Measurements from ENCODE around the gene OR7G3. TPM values are rescaled to one million over a fixed set of nuclear protein-coding genes. Genes with fewer than 3 reads are reported as not detected.

The OR7G3 gene
- total RNA-seq, 1 donor from 2014 or later: not detected

DNA sequence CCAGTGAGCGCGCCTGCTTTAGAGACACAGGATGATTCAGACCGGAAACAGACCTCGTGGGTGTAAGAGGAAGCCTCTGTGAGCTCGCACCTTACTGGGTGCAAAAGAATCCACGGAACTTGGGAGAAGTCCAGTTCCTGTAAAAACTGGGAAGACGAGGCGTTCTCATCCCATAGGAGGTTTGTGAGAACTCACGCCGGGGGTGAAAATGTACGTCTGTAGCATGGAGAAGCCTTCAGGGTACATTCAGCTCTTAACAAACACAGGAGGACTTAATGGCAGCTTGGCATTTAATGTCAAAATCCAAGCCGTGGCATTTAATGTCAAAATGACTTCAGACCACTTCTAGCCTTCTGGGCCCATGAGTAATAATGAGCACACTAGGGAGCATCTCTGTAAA, 34.7 kb upstream of the OR7G3 start:
- Mint-ChIP-seq H3K27me3 (ENCODE audit: low read depth) (no peaks in the 10 kb centered on the region), H3K36me3 (peaks cover 92% of the 10 kb centered on the region), H3K4me3 (no peak overlapping the region), H3K27ac (no peak overlapping the region), H3K4me1 (no peaks in the 10 kb centered on the region), H3K9me3 (peaks cover 56% of the 10 kb centered on the region)
- DNase-seq (ENCODE audit: low spot score in 2 of 2, unreplicated experiment in 2 of 2): no peak
- TF ChIP-seq, protein P1, sequence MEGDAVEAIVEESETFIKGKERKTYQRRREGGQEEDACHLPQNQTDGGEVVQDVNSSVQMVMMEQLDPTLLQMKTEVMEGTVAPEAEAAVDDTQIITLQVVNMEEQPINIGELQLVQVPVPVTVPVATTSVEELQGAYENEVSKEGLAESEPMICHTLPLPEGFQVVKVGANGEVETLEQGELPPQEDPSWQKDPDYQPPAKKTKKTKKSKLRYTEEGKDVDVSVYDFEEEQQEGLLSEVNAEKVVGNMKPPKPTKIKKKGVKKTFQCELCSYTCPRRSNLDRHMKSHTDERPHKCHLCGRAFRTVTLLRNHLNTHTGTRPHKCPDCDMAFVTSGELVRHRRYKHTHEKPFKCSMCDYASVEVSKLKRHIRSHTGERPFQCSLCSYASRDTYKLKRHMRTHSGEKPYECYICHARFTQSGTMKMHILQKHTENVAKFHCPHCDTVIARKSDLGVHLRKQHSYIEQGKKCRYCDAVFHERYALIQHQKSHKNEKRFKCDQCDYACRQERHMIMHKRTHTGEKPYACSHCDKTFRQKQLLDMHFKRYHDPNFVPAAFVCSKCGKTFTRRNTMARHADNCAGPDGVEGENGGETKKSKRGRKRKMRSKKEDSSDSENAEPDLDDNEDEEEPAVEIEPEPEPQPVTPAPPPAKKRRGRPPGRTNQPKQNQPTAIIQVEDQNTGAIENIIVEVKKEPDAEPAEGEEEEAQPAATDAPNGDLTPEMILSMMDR (IDR thresholded peaks at IDR 0.05; ENCODE audit: unreplicated experiment): no peak

DNA sequence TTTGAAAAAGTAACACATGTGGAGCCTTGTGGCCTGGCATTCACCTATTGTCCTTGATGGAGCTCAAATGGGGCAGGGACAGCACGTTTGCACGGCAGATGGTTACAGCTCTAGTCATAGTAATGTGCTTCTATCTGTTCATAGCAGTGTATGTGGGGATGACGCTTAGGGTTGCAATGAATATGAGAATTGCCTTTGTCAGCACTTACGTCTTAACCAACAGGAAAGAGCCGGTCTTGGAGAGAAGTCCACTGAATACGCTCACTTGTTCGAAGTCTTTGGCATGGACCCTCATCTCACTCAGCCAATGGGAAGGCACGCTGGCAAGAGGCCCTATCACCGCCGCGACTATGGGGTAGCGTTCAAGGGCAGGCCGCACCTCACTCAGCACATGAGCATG, 33.1 kb upstream of the OR7G3 start:
- no peaks in the 10 kb centered on the region for H3K27me3 Mint-ChIP-seq (ENCODE audit: low read depth)
- H3K4me3 Mint-ChIP-seq: no peak overlapping the region
- H3K36me3 Mint-ChIP-seq: peaks cover 96% of the 10 kb centered on the region
- H3K4me1 Mint-ChIP-seq: no peaks in the 10 kb centered on the region
- H3K27ac Mint-ChIP-seq: no peak overlapping the region
- no peak for DNase-seq (ENCODE audit: low spot score in 2 of 2, unreplicated experiment in 2 of 2)
- peaks cover 66% of the 10 kb centered on the region for H3K9me3 Mint-ChIP-seq
- TF ChIP-seq, protein P1 (IDR thresholded peaks at IDR 0.05; ENCODE audit: unreplicated experiment): no peak

DNA sequence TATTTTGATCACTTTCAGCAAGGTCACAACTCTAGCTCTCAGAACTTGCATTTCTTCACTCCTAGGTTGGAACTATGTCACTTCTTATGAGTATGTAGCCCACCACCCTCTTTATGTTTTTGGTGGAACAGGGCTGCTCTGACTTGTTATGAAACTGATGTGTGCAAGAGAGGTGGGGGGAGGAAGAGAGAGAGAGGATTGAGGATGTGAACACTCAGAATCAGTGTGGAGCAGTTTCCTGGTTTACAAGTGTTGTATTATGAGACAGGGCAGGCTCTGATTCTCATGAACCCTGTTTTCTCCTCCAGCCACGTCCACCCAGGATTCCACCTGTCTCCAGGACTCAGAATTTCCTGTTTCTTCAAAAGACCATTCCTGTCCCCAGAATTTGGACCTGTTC, 29.6 kb upstream of the OR7G3 start:
- H3K27me3 Mint-ChIP-seq (ENCODE audit: low read depth): no peaks in the 10 kb centered on the region
- peaks cover 97% of the 10 kb centered on the region for H3K36me3 Mint-ChIP-seq
- DNase-seq (ENCODE audit: low spot score in 2 of 2, unreplicated experiment in 2 of 2): no peak
- H3K4me1 Mint-ChIP-seq: no peaks in the 10 kb centered on the region
- TF ChIP-seq, protein P1 (IDR thresholded peaks at IDR 0.05; ENCODE audit: unreplicated experiment): no peak
- no peak overlapping the region for H3K27ac Mint-ChIP-seq
- no peak overlapping the region for H3K4me3 Mint-ChIP-seq
- H3K9me3 Mint-ChIP-seq: peaks cover 75% of the 10 kb centered on the region

DNA sequence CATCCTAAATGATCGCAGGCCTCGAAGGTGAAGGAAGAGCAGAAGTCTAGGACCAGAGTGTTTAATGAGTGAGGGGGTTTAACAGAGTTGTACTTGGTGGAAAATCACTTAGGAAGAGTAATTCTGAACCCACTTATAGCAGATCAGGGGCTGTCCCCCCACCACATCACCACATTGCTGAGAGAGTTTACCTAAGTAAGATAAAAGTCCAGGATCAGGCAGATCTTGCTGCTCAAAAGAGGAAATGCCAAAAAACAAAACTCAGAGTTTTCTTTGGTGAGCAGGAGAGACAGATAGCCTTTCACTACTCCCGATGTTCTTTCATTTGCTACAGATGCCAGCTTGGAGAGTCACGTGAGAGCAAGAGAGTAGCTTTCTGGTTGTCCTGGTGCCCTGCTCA, 28.8 kb upstream of the OR7G3 start:
- Mint-ChIP-seq H3K4me1 (no peaks in the 10 kb centered on the region), H3K27ac (no peak overlapping the region), H3K4me3 (no peak overlapping the region), H3K27me3 (ENCODE audit: low read depth) (no peaks in the 10 kb centered on the region), H3K36me3 (peaks cover 97% of the 10 kb centered on the region), H3K9me3 (peaks cover 75% of the 10 kb centered on the region)
- no peak for DNase-seq (ENCODE audit: low spot score in 2 of 2, unreplicated experiment in 2 of 2)
- TF ChIP-seq, protein P1 (IDR thresholded peaks at IDR 0.05; ENCODE audit: unreplicated experiment): no peak

DNA sequence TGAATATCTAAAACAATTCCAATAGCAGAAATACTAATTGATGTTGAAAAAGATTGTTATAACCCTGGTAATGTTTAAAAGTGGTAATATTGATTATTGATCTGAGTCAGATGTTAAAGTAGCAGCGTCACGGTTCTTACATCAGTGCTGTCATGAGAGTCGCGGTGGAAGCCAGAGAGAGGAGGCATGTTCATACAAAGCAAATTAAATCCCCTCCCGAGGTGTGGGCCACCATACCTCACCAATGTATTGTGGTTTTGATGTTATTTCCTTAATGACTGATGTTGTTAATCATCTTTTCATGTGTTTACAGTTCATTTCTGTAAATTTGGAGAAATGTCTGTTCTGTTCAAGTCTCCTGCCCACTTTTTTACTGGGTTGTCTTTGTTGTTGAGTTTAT, 24.6 kb upstream of the OR7G3 start:
- peaks cover 94% of the 10 kb centered on the region for H3K36me3 Mint-ChIP-seq
- peaks cover 90% of the 10 kb centered on the region for H3K9me3 Mint-ChIP-seq
- H3K4me1 Mint-ChIP-seq: no peaks in the 10 kb centered on the region
- no peak for DNase-seq (ENCODE audit: low spot score in 2 of 2, unreplicated experiment in 2 of 2)
- TF ChIP-seq, protein P1 (IDR thresholded peaks at IDR 0.05; ENCODE audit: unreplicated experiment): no peak
- H3K4me3 Mint-ChIP-seq: no peak overlapping the region
- no peak overlapping the region for H3K27ac Mint-ChIP-seq
- H3K27me3 Mint-ChIP-seq (ENCODE audit: low read depth): no peaks in the 10 kb centered on the region

DNA sequence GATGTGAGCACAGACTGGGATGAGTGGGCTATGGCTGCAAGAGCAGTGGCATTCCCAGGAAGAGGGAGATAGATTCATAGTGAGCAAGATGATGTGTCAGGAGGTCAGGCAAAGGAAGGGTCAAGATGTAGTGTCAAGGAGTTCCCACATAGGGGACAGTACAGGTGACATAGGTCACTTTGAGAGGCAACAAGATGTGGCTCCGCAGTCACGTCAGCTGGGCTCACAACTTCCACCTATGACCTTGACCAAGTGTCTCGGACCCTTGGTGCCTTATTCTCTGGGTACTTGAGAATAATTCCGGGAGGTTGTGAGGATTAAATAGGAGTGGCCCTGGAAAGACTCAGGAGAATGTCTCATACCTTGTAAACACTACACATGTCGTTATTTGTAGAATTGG, 23.9 kb upstream of the OR7G3 start:
- Mint-ChIP-seq H3K27ac (no peak overlapping the region), H3K4me1 (no peaks in the 10 kb centered on the region), H3K9me3 (peaks cover 88% of the 10 kb centered on the region), H3K27me3 (ENCODE audit: low read depth) (no peaks in the 10 kb centered on the region), H3K4me3 (no peak overlapping the region), H3K36me3 (peaks cover 91% of the 10 kb centered on the region)
- TF ChIP-seq, protein P1 (IDR thresholded peaks at IDR 0.05; ENCODE audit: unreplicated experiment): no peak
- DNase-seq (ENCODE audit: low spot score in 2 of 2, unreplicated experiment in 2 of 2): no peak
